ENCODE measurements around the gene UBAP1. TPM values are rescaled to one million over a fixed set of nuclear protein-coding genes. Genes with fewer than 3 reads are reported as not detected.

The UBAP1 gene
- polyA plus RNA-seq, 1 experiment, result 56.7 TPM

GRCh38 chr9:34252670-34253459 is 74.0 kb downstream of the UBAP1 start:
- POLR2A ChIA-PET, result interaction anchor here (0.6 to 2.4 kb wide), 5 partner anchors 12 to 179 kb away, joined by 3 to 8 read pairs (median 4); partner anchors contain the start of gene UBAP1
- Histone ChIP-seq H3K27me3 (ENCODE audit: control insufficient read depth, insufficient read depth, low read length) (no peaks in the 10 kb centered on the region), H3K9me3 (ENCODE audit: control insufficient read depth, insufficient read depth, low read length) (no peaks in the 10 kb centered on the region), H3K27ac (ENCODE audit: low read depth, low read length) (peak overlapping the region; percentile 32), H3K4me3 (ENCODE audit: low read depth, low read length) (no peak overlapping the region)
- CTCF ChIA-PET, result interaction anchor here (0.6 to 5.5 kb wide), 59 partner anchors 8 to 515 kb away, joined by 3 to 40 read pairs (median 4); partner anchors contain the start of genes DCAF12 and UBAP1
- no peak for DNase-seq (ENCODE audit: low read depth, low spot score)
- peak; percentile 89 for TF ChIP-seq CTCF (IDR thresholded peaks at IDR 0.05; ENCODE audit: low read depth, low read length)

GRCh38 chr9:34253460-34253837 is 74.6 kb downstream of the UBAP1 start:
- H3K4me3 ChIP-seq (ENCODE audit: low read depth, low read length), result no peak overlapping the region
- no peaks in the 10 kb centered on the region for H3K9me3 ChIP-seq (ENCODE audit: control insufficient read depth, insufficient read depth, low read length)
- no peak for DNase-seq (ENCODE audit: low read depth, low spot score)
- CTCF ChIA-PET, result interaction anchor here (0.6 to 5.5 kb wide), 56 partner anchors 8 to 516 kb away, joined by 3 to 40 read pairs (median 4); partner anchors contain the start of genes DCAF12 and UBAP1
- POLR2A ChIA-PET, result interaction anchor here (0.6 to 2.4 kb wide), 4 partner anchors 26 to 180 kb away, joined by 3 to 8 read pairs (median 4); partner anchors contain the start of genes DCAF12 and UBAP1
- no peaks in the 10 kb centered on the region for H3K27me3 ChIP-seq (ENCODE audit: control insufficient read depth, insufficient read depth, low read length)
- peak; percentile 65 for TF ChIP-seq CTCF (IDR thresholded peaks at IDR 0.05; ENCODE audit: low read depth, low read length)
- peak overlapping the region; percentile 32 for H3K27ac ChIP-seq (ENCODE audit: low read depth, low read length)

- no peak overlapping the region for H3K4me3 ChIP-seq (ENCODE audit: low read depth, low read length)
- H3K27ac ChIP-seq (ENCODE audit: low read depth, low read length), result peak overlapping the region; percentile 80
- ChIA-PET CTCF (interaction anchor here (0.6 to 5.5 kb wide), 39 partner anchors 7 to 440 kb away, joined by 3 to 40 read pairs (median 4); partner anchors contain the start of genes DCAF12 and UBAP1), POLR2A (interaction anchor here (0.6 to 2.4 kb wide), 3 partner anchors 75 to 180 kb away, joined by 3 to 8 read pairs (median 3); partner anchors contain the start of genes DCAF12 and UBAP1)
- no peak for DNase-seq (ENCODE audit: low read depth, low spot score)
- no peaks in the 10 kb centered on the region for H3K9me3 ChIP-seq (ENCODE audit: control insufficient read depth, insufficient read depth, low read length)
- H3K27me3 ChIP-seq (ENCODE audit: control insufficient read depth, insufficient read depth, low read length), result no peaks in the 10 kb centered on the region
- no peak for TF ChIP-seq CTCF (IDR thresholded peaks at IDR 0.05; ENCODE audit: low read depth, low read length)
Observed at GRCh38 chr9:34254141-34254913, 75.5 kb downstream of the UBAP1 start.

GRCh38 chr9:34254966-34255825 is 76.4 kb downstream of the UBAP1 start:
- CTCF ChIA-PET, result interaction anchor here (0.5 to 5.5 kb wide), 7 partner anchors 9 to 181 kb away, joined by 3 to 40 read pairs (median 6); no protein-coding TSS in a partner anchor
- Histone ChIP-seq H3K27me3 (ENCODE audit: control insufficient read depth, insufficient read depth, low read length) (no peaks in the 10 kb centered on the region), H3K9me3 (ENCODE audit: control insufficient read depth, insufficient read depth, low read length) (no peaks in the 10 kb centered on the region), H3K27ac (ENCODE audit: low read depth, low read length) (peak overlapping the region; percentile 80), H3K4me3 (ENCODE audit: low read depth, low read length) (no peak overlapping the region)
- no peak for DNase-seq (ENCODE audit: low read depth, low spot score)
- 0 out of 2 replicates have a peak, but pooled peaks have one; percentile 15 for TF ChIP-seq CTCF (IDR thresholded peaks at IDR 0.05; ENCODE audit: low read depth, low read length)
- POLR2A ChIA-PET, result interaction anchor here (0.6 kb wide), 2 partner anchors 181 to 318 kb away, joined by 3 to 11 read pairs; no protein-coding TSS in a partner anchor
